ENCODE data around the gene ERAL1.
"Not testable (repeated sequence)": the region's sequence is repeated elsewhere in the genome, so short reads cannot be mapped to it uniquely, and the experiment has no call there.

Gene ERAL1

DNA sequence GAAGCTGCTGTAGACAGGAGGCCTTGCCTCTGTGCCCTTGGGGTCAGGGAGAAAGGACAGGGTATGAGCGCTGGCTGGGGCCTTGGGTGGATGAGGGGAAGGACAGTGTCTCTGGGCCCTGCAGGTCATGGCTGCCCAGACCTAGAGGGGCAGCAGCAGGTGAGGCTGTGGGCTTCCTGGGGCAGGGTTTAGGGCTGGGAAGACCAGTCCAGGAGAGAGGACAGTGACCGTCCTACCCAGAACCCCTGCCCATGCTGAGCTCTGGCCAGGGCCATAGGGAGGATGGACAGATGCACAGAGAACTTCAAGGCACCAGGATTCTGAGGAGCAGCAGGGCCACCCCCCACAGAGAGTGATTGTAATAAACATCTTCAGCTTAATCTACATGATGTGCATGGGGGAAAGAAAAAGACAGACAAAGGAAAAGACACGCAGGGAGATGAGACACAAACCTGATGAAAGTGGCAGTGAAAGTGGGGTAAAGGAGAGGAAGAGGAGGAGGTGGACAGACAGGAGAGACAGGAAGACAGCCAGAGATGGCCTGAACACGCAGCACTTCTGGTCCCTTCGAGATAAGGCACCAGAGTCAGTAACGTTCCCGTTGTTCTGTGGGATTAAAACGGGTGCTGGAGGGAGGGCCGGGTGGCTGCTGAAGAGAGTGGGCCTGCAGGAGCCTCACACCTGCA is 25.2 kb downstream of the ERAL1 start:
- DNase-seq = no peak

DNA sequence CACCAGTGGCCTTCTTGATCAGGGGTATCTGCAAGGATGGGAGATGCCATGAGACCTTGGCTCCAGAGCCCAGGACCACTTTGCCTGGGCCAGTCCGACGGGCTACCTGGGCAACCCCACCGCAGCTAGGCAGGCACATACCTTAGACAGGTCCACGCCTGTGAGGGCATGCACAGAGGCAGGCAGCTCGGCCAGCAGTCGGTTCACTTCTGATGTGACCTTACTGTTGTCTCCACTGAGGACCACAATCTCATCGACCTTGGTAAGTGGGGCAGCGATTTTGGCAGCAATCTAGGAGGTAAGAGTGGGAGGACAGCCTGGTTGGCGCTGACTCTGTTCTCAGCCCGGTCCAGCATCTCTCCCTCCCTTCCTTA is 25.7 kb downstream of the ERAL1 start:
- DNase-seq = no peak

DNA sequence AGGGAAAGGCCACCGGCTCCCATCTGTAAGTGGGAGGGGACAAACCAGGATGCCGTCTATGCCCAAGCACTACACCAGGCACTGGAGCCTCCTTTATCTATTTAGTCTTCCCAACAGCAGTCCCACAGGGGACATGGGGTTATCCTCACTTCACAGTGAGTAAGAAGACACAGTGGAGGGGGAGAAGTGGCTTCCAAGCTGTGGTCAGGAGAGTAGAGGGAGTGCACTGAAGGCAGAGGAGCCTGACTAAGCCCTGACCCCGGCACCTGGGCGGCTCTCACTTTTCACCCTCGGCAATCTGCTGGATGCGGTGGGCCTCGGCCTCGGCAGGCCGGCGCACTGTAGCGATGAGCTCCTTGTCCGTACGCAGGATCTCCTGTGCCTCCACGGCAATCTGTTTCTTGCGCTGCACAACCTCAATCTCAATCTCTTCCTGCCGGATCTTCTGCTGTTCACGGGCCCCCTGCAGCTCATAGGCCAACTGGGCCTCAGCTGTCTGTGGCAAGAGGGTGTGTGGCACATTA is 26.8 kb downstream of the ERAL1 start:
- DNase-seq = no peak

DNA sequence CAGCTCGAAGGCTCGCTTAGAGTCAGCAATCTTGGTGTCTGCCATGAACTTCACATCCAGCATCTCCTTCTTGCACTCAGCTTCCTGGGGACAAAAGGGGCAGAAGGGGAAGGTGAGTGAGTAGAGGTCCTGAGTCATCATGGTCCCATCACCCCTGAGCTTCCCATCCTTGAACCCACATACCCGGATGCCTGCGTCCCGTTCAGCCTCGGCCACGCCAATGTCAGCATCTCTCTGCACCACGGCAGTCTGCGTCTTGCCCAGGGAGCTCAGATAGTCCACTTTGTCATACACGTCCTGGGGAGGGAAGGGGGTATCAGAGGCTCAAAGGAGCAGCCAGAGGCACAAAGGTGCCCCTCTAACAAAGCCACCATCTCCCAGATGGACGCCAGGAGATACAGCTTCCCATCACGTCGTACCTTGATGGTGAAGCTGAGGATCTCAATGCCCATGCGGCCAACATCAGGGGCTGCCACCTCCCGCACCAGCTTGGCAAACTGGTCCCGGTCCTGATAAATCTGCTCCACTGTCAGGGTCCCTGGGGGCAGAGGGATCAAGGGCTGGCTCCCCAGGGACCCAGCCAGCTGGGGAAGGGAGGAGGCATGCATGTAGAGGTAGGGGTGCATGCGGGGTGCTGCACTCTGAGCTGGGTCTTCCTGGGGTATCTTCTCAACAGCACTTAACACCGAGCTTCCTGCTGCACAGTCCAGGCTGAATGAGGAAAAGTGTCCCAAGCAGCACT is 27.5 kb downstream of the ERAL1 start:
- no peak for DNase-seq

DNA sequence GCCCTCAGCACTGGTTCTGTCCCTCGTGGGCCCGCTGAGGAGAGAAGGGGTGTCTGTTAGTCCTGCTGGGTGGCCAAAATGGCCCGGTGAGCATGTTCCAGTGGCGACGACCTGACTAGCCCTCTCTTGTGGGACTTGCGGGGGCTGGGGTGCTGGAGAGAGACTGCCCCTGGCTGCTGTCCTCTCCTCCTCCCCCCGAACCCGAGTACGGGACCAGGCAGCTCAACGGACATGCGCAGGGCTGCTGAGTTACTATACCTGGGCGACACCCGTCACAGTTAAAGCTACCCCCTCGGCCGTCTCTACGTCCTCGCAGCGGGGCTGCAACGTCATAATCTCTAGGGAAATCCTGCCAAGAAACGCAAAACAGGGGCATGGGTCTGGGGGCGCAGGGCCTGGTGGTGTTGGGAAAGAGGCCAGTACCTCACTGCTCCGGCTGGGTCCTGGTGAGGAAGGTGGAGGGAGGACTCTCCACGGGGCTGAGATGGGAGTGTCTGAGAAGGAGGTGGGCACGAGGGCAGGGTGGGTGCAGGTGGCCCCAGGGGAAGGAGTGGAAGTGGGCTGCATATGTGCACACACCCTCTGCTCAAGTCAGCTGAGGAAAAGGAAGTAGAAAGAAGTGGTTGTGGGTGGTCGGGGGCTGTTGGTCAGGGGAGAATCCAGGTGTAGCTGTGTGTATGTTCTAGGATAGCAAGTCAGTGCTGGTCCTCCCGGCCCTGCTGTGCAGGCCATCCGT is 29.3 kb downstream of the ERAL1 start:
- DNase-seq = no peak

DNA sequence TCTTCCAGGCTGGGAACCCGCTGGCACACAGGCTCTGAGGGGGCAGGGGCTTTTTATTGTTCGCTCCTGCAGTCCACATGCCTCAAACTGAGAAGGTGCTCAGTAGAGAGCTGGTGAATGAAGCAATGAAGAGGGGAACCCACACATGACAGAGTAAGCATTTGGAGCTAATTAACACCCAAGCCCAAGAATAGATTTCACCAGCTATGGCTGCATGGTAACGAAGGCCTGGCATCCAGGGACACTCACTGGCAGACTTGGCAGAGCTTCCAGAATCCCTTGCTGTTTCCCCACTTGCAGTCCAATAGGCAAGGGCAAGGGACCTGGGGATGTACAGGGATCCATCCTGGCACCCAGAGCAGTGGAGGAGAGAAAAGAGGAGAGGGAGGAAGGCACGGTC is 30.5 kb downstream of the ERAL1 start:
- DNase-seq = no peak

DNA sequence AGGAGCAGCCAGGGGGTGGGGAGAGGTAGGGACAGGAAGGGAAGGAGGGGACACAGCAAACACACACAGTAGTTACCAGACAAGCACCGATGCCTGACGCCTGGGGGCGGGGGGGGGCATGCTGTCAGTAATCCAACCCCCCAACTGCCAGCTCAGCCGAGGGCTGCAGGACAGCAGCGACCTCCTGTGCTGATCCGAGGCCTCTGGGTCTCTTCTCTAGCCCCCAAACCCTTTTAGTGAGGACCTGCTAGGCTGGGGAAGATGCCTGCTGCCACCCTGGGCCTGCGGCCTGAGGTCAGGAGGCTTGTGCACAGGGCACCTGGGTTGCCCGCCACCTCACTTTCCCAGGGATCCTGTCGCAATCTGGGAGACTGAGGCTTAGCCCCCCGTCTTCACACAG is 31.1 kb downstream of the ERAL1 start:
- DNase-seq = no peak

DNA sequence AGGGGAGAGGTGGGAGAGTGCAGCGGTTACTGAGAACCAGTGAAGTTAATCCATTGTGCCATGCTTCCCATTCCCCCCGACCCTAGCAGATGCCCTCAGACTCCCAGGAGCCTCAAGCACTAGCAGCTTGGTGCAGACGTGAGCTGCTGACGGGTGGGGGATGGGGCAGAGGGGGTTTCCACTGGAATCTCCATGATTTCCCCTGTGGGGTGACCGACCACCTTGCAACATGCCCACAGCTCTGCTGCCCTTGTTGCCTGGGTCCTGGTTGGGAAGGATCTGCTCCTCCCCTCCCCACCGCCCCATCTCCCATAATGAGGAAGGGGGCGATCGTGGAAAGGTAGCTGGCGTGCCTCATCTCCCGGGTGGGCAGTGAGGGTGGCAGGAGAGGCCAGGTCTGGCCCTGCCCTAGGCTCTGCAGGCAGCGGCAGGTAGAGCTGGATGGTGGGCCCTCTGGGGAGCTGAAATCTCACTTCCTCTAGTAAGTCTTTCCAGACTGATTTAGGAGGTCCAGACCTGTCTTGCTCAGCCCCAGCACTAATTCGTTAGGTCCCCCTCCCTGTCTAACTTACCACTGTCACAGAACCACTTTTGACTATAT is 33.2 kb downstream of the ERAL1 start:
- DNase-seq = no peak

DNA sequence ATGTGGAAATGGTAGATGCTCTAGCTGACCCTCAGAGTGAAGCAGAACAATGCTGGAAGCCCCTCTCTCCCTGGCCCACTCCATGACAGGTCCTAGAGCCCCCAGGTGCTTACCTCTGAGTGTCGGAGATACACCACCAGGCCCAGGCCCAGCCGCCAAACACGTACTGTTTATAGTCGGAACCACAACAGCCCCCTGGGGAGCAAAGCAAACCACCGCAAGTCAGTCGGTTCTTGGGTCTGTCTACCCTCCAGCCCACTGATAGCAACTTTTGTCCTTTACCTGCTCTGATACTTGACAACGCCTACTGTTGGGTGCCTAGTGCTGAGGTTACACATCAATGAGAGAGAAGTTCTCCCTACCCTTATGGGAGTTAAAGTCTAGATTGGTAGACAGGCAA is 34.0 kb downstream of the ERAL1 start:
- DNase-seq = no peak

DNA sequence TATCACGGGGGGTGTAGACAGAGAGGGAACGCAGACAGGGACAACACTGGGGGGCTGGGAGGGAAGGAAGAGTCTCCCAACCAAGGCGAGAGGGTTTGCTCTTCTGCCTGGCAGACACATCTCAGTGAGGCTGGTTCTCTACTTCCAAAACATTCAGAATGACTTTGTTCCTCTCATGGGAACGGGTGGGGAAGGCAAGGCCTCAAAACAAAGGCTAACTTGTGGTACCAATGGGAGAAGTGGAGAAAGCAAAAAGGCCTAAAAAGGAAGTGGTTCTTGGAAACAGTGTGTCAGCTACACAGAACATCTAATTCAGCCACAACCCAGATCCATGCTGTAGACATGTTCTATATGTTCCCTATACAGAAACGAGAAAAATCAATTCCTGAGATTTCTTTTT is 35.2 kb downstream of the ERAL1 start:
- no peak for DNase-seq

DNA sequence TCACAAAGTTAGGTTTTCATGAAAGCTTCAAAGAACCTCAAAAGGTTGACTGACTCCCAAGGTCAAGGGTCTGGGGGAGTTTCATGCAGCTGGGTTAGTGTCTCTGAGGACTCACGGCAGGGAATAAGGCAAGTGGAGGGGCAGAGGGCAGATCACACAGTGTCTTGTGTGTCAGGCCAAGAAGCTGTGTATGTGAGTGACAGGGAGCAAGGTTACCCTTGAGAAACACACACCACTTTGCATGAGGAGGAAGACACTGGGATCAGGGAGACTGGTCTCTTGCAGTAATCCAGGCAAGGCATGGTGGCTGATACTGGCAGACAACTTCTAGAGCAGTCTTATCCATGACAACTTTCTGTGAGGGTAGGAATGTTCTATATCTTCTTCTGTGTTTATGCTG is 36.4 kb downstream of the ERAL1 start:
- no peak for DNase-seq

DNA sequence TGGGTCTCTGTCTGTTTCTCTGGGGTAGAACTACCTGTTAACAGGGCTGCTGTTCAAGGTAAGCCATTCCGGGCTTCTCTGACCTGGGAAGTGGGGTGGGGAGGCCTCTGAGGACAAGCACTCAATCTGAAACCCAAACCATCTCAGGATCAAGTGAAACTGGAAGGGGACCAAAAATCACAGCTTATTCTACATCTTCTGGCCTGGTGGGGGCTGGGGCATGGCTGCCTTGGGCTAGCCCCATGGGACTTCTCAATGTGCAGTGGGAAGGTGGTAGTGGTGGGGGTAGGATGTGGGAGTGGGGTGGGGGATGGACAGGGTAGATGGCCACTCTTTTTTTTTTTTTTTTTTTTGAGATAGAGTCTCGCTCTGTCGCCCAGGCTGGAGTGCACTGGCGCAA is 37.2 kb downstream of the ERAL1 start:
- no peak for DNase-seq

DNA sequence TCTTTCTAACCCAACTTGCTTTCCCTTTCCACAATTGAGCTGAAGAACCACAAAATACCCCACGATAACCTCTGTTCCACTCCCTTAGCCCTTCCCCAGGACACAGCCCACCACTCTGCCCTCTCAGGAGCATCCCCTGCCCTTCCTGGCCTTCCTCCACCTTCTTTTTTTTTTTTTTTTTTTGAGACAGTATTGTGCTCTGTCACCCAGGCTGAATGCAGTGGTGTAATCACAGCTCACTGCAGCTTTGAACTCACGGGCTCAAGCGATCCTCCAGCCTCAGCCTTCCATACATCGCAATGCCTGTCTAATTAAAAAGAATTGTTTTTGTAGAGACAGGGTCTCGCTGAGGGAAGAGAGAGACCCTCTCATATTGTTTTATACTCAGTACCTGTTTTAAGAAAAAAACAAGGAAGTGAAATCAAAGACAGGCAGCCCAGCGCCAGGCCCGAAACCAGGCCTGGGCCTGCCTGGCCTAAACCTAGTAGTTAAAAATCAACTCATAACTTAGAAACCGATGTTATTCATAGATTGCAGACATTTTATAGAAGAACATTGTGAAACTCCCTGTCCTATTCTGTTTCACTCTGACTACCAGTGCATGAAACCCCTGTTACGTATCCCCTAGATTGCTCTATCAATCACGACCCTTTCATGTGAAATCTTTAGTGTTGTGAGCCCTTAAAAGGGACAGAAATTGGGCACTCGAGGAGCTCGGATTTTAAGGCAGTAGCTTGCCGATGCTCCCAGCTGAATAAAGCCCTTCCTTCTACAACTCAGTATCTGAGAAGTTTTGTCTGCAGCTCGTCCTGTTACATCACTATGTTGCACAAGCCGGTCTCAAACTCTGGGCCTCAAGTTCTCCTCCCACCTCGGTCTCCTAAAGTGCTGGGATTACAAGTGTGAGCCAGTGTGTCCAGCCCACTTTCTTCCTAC is 38.7 kb downstream of the ERAL1 start:
- DNase-seq = not testable (repeated sequence)

DNA sequence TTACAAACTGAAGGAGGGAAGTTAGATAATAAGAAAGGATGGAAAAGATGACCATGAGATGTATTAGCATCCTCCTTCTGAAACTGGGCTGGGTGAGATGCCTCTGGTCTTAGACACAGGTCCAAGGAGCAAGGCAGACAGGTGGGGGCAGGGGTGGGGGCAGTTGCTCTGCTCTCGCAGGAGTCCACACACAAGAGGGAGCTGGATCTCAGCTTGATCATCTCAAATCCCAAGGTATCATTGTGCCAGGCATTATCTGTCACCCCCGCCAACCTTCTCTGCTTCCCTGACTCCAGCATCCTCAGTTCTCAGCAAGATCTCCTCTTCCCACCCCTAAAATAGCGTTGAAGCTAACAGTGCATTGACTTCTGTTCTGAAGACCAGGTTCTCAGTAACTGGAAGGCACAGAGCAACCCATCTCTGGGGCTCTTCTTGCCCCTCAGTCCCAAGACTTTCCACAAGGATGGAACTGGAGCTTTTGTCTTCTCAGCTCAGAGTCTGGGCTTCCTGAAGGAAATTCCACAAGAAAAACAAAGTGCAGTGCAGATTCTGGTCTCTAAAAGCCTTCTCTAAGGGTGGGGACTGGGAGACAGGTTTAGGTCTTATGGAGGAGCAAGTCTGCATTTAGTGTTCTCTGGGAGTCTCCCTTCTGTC is 41.1 kb downstream of the ERAL1 start:
- DNase-seq = no peak

DNA sequence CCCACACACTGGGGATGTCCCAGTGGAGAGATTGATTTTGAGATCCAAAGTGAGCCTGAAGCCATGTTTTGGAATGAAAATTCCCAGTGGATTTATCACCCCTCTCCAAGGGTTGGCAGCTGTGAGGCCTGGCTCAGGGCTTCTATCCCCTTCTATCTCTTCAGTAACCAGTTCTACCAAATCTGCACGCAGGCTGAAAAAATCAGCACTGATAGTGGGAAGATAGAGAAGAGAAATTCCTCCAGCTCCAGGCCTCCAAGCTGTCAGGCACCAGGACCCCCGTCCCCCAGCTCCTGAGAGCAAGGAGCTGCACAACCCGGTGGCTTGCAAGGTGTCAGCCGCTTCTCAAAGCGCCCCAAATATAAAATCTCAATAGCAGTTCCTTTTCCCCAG is 41.7 kb downstream of the ERAL1 start:
- DNase-seq = no peak

DNA sequence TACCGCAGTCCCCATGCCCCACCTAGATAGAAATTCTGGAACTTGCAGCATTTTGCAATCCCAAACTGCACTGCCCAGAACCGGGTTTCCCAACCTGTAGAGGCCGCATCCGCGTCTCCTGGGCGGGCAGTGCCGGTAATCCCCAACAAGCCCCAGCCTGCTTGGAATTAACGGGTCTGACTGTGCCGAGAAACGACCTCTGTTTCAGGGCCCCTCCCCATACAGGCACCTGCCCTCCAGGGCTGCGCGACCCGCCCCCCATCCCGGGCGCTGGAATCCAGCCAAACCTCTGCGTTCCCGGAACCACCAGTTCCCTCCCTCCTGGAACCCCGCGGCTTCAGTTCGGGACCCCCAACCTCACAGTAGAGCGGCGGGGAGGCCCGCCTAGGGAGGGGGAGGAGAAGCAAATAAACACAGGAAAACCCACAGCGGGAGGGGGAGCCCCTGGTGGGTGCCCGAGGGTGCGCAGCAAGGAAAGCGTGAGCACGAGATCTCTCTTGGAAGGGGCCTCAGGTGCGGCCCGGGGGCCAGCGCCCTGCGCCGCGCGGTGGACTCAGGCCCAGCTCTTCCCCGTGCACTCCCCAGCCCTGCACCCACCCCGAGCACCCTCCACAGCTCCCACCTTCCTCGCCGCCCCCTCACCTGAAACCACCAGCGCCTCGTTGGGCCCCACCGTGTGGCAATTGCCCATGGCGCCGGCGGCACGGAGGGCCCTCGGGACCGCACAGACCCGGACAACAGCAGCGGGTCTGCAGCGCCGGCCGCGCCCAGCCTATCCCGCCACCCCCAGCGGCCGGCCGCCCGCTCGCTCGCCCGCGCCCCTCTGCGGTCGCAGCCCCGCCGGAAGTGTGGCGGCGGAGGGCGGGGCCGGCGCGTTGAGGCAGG is 42.3 kb downstream of the ERAL1 start, which contains the start of gene FLOT2:
Gene FLOT2, minus strand, starts transcription at position 850 of the 885 bp plus-strand sequence. Its CDS starts 159 bp downstream, at position 691.
- peak; percentile 84 for DNase-seq

DNA sequence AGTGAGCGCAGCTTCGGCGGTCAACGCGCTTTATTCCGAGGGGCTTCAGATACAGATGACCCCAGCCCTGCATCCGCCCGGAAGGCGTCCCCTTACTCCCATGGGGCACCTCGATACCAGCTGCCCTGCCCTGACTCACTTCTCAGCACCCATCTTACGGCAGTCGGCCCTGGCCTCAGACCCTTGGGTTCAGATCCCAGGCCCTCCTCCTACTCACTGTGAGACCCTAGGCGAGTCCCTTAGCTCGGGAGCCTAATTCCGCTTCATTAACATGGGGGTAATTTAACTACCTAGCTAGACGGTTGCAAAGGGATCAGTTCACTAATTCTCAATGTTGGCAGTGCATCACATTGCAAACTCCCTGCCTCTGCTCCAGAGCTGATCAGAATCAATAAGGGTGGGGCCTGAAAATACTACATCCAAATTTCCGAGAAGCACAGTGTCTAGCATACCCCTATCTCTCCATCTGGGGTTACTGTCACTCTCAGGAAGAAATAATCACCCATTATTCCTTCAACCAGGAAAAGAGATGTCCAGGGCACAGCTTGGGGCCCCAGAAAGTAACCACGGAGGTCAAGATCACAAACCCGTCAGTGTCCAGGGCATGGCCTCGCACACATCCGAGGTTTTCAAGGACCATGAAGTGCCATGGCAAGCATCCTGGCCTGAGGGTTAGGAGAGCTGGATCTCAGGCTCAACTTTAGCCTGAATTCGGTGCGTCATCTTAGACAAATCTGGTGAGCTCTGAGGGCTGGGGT is 43.1 kb downstream of the ERAL1 start:
- DNase-seq = no peak

DNA sequence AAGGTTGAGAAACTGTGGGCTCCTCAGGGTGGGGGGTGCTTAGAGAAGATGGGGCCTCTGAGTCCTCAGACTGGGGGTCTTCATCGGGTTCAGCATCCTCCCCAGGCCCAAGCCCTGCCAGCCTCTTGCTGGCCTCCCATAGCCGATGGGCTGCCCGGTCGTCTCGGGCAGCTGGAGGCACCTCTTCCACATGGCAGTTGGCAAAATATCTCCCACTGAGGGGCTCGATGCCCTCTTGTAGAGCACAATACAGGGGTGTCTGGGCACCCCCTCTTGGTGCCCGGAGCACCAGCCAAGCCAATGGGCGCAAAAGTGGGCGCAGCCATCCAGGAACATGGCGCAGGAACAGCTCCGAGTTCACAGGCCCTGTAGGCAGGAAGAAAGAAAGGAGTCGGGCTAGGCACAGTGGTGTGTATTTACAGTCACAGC is 43.7 kb downstream of the ERAL1 start:
- no peak for DNase-seq

DNA sequence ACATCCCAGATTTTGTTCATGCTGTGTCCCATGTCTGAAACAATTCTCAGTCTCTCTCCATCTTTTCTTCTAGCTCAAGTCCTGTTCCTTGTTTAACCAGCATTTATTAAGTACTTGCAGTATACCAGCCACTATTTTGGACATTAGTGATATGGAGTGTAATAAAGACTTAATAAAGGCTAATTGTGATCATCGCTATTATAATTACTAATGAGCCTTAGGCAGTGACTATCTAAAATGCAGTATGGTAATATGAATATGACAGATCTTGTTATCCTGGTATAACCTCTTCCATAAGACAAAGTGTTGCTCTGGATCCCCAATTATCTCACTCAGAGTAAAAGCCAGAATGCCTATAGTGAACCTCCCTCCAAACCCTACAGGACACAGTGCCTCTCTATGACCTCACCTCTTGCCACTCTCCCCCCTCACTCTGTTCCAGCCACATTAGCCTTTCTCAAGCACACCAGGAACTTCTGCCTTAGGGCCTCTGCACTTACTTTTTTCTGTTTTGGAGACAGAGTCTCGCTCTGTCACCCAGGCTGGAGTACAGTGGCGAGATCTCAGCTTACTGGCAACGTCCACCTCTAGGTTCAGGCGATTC is 44.5 kb downstream of the ERAL1 start:
- DNase-seq = no peak
